PC-9 (cell line): ENCODE measurements around the gene SPR. TPM values are rescaled to one million over a fixed set of nuclear protein-coding genes. Genes with fewer than 3 reads are reported as not detected.
A peak's percentile ranks its signal among the peaks of the same experiment; 100 is the strongest.

ENCODE experiments used
- Bru-seq: library from RNA; stranded (reverse); fragments of 400-500 nt; gene quantifications from one replicate; lab custom pipeline; 2021; lab: Mats Ljungman, UMichigan
- BruChase-seq, 2 experiments: library from RNA; stranded (reverse); fragments of 400-500 nt; gene quantifications; one replicate each; lab custom pipeline; 2021; lab: Mats Ljungman, UMichigan
- BruUV-seq: library from RNA; stranded (reverse); fragments of 400-500 nt; replicated peaks from 2 replicates; lab custom pipeline; 2021; lab: Mats Ljungman, UMichigan
- CTCF ChIA-PET: fragments of 300-600 bp; sonication (Branson Sonifier 250); formaldehyde crosslinking; loops from one replicate; lab custom pipeline; 2022; ENCODE audit warnings: antibody characterized with exemption; lab: Charles Lee
- POLR2A ChIA-PET: fragments of 300-600 bp; sonication (Branson Sonifier 250); formaldehyde crosslinking; loops from one replicate; lab custom pipeline; 2022; ENCODE audit warnings: antibody characterized with exemption; ENCODE audit not compliant: unreplicated experiment; lab: Charles Lee
- DNase-seq, 2 experiments: peaks; one replicate each; pipeline versions ENCODE4 v3.0.0 to v3.0.0-alpha.2; 2015 to 2022; ENCODE audit warnings: mixed read lengths in 1 of 2
- H2AFZ ChIP-seq: fragments of 200-600 bp; sonication (generic); 2 replicates; pipeline ENCODE4 v1.8.1; 2017; ENCODE audit warnings: antibody characterized with exemption
- H3F3A ChIP-seq: fragments of 200-600 bp; sonication (generic); 2 replicates; pipeline ENCODE4 v1.8.1; 2017; ENCODE audit warnings: antibody characterized with exemption, mild to moderate bottlenecking, low read depth; ENCODE audit not compliant: insufficient read depth
- H3K27ac ChIP-seq: fragments of 200-600 bp; sonication (generic); 2 replicates; pipeline ENCODE4 v1.6.1; 2016; ENCODE audit warnings: mixed run types
- H3K27me3 ChIP-seq: fragments of 200-600 bp; sonication (generic); 2 replicates; pipeline ENCODE4 v1.6.1; 2016; ENCODE audit warnings: low read depth, mixed run types; ENCODE audit not compliant: insufficient read depth
- H3K36me3 ChIP-seq: fragments of 200-600 bp; sonication (generic); 2 replicates; pipeline ENCODE4 v1.6.1; 2016; ENCODE audit warnings: low read depth, mixed run types
- H3K4me1 ChIP-seq: fragments of 200-600 bp; sonication (generic); replicated peaks from 2 replicates; pipeline ENCODE4 v1.6.1; 2016; ENCODE audit warnings: mixed run types; ENCODE audit not compliant: insufficient read depth
- H3K4me2 ChIP-seq: fragments of 200-600 bp; sonication (generic); 2 replicates; pipeline ENCODE4 v1.6.1; 2017; ENCODE audit warnings: mixed run types
- H3K4me3 ChIP-seq: fragments of 200-600 bp; sonication (generic); 2 replicates; pipeline ENCODE4 v1.6.1; 2016; ENCODE audit warnings: mixed run types
- H3K79me2 ChIP-seq: fragments of 200-600 bp; sonication (generic); 2 replicates; pipeline ENCODE4 v1.6.1; 2017; ENCODE audit warnings: low read depth, mixed run types
- H3K9me2 ChIP-seq: fragments of 200-600 bp; sonication (generic); 2 replicates; pipeline ENCODE4 v1.8.1; 2017; ENCODE audit warnings: mild to moderate bottlenecking; ENCODE audit not compliant: insufficient read depth
- H3K9me3 ChIP-seq: fragments of 200-600 bp; sonication (generic); 2 replicates; pipeline ENCODE4 v1.8.1; 2016; ENCODE audit warnings: low read depth; ENCODE audit not compliant: insufficient read depth
- H4K20me1 ChIP-seq: fragments of 200-600 bp; sonication (generic); 2 replicates; pipeline ENCODE4 v1.8.1; 2017; ENCODE audit not compliant: insufficient read depth
- EZH2 ChIP-seq: fragments of 200-600 bp; sonication (generic); IDR thresholded peaks from 2 replicates; pipeline ENCODE4 v1.8.0; 2017; ENCODE audit warnings: antibody characterized with exemption, low read depth
- intact Hi-C: fragments of 100-400 bp; cut with micrococcal nuclease; formaldehyde crosslinking; loops from one replicate; pipeline ENCODE4 v1.10.0; 2022; ENCODE audit not compliant: unreplicated experiment
- long read RNA-seq: library from polyadenylated mRNA; stranded (forward); transcript quantifications from one replicate; pipeline ENCODE4 v2.0.0, GENCODE V29; 2022
- total RNA-seq: library from RNA; stranded (reverse); gene quantifications from 2 replicates; pipeline ENCODE4 v1.2.3, GENCODE V29; 2021
- TF ChIP-seq, protein P1 (sequence below): fragments of 200-600 bp; sonication (generic); conservative IDR thresholded peaks from 2 replicates; pipeline ENCODE4 v1.6.1; 2017; ENCODE audit warnings: mixed run types, antibody characterized with exemption, mild to moderate bottlenecking, moderate library complexity

Gene SPR
- total RNA-seq (33.6 and 53.1 TPM in 2 replicates), Bru-seq, nascent RNA (percentile 46 among the genes with signal in this experiment), BruChase-seq, experiment 1, labeled RNA remaining after a 2-hour chase (percentile 52 among the genes with signal in this experiment), BruChase-seq, experiment 2, labeled RNA remaining after a 6-hour chase (percentile 68 among the genes with signal in this experiment)
- long read RNA-seq, transcript SPR-201 (3 exons, 1,480 nt): major isoform, 95 of 101 reads
- long read RNA-seq, partial matches to known transcripts: 4 of 101 reads
- long read RNA-seq, other reads (novel, unspliced or antisense): 1 of 101 reads

DNA sequence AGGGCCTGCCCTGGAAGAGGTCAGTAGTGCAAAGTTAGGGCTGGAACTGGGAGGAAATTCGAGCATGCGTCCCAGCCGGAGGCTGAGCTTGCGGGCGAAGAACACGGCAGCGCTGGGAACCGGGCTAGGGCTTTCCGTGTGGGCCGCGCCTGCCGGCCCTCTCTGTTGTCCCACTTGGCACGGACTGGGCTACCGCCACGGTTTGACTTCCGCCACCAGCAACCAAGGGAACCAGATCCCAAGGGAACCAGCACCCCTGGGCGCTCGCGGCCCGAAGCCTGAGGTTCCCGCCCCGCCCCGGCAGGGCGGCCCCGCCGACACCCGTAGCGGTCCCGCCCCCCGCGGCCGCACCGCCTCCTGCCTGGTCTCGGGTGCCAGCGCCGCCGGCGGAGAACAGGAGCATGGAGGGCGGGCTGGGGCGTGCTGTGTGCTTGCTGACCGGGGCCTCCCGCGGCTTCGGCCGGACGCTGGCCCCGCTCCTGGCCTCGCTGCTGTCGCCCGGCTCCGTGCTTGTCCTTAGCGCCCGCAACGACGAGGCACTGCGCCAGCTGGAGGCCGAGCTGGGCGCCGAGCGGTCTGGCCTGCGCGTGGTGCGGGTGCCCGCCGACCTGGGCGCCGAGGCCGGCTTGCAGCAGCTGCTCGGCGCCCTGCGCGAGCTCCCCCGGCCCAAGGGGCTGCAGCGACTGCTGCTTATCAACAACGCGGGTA lies at the start of gene SPR:
Gene SPR (plus strand): TSS at position 377 of the 708 bp plus-strand sequence. CDS start 25 bp downstream, at position 402.
- POLR2A ChIA-PET: interaction anchor here (0.6 to 0.7 kb wide), 3 partner anchors 98 to 347 kb away, joined by 3 read pairs; partner anchors contain the start of gene CCT7
- TF ChIP-seq, protein P1, sequence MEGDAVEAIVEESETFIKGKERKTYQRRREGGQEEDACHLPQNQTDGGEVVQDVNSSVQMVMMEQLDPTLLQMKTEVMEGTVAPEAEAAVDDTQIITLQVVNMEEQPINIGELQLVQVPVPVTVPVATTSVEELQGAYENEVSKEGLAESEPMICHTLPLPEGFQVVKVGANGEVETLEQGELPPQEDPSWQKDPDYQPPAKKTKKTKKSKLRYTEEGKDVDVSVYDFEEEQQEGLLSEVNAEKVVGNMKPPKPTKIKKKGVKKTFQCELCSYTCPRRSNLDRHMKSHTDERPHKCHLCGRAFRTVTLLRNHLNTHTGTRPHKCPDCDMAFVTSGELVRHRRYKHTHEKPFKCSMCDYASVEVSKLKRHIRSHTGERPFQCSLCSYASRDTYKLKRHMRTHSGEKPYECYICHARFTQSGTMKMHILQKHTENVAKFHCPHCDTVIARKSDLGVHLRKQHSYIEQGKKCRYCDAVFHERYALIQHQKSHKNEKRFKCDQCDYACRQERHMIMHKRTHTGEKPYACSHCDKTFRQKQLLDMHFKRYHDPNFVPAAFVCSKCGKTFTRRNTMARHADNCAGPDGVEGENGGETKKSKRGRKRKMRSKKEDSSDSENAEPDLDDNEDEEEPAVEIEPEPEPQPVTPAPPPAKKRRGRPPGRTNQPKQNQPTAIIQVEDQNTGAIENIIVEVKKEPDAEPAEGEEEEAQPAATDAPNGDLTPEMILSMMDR: no peak
- TF ChIP-seq EZH2: no peak
- H3K27ac ChIP-seq: no peak within 1 kb of the TSS

DNA sequence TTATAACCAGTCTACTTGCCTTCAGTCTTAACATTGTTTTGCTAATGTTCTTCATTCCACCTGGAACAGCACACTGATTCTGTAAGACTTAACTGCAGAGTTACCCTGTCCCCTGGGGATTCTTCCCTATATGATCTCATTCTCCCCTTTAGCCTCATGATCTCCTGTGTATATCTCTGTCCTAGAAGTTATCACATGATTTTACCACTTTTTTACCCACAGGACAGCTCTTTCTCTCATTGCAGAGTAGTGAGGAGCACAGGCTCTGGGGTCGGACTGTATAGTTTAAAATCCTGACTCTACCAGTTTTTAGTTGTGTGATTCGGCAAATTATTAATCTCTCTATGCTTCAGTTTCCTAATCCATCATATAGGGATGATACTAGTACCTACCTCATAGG lies 47.1 kb upstream of the SPR start:
- Histone ChIP-seq H4K20me1 (no peaks in the 10 kb centered on the region), H3K4me1 (no peaks in the 10 kb centered on the region), H3K79me2 (no peaks in the 10 kb centered on the region), H3K4me2 (no peak overlapping the region), H2AFZ (no peak overlapping the region), H3F3A (no peaks in the 10 kb centered on the region), H3K27ac (no peak overlapping the region), H3K9me2 (no peaks in the 10 kb centered on the region), H3K9me3 (no peaks in the 10 kb centered on the region), H3K27me3 (no peaks in the 10 kb centered on the region), H3K36me3 (no peaks in the 10 kb centered on the region), H3K4me3 (no peak overlapping the region)
- no peak for TF ChIP-seq EZH2
- TF ChIP-seq, protein P1: no peak
- intact Hi-C loops: no loop called here
- DNase-seq: no peak
- POLR2A ChIA-PET: interaction anchor here (0.6 kb wide), 1 partner anchor 1288 kb away, joined by 6 read pairs; no protein-coding TSS in a partner anchor
- BruUV-seq: no TSS peak
- CTCF ChIA-PET: no interaction called here

More for the DNA sequence above, at the start of gene SPR:
- Histone ChIP-seq H3K4me1 (peaks cover 21% of the 10 kb centered on the region), H3K9me2 (no peaks in the 10 kb centered on the region), H3K4me3 (peak within 1 kb of the TSS; percentile 85), H3K36me3 (no peaks in the 10 kb centered on the region), H3K79me2 (no peaks in the 10 kb centered on the region), H4K20me1 (peaks cover 14% of the 10 kb centered on the region; the same call in 1 of the 2 replicates), H3K4me2 (peak within 1 kb of the TSS; percentile 90), H3F3A (0 out of 2 replicates have a peak, but pooled peaks cover 4% of the 10 kb centered on the region), H3K27me3 (no peaks in the 10 kb centered on the region), H3K9me3 (no peaks in the 10 kb centered on the region), H2AFZ (peak within 1 kb of the TSS; percentile 96)
- CTCF ChIA-PET: interaction anchor here (1.2 to 1.8 kb wide), 3 partner anchors 11 to 25 kb away, joined by 3 to 10 read pairs (median 6); no protein-coding TSS in a partner anchor
- no TSS peak for BruUV-seq
- peak; percentile 45 to 79 for DNase-seq
- intact Hi-C loops: loop anchor here (1.0 kb wide), 1 partner anchor 116 kb away; no protein-coding TSS in a partner anchor

DNA sequence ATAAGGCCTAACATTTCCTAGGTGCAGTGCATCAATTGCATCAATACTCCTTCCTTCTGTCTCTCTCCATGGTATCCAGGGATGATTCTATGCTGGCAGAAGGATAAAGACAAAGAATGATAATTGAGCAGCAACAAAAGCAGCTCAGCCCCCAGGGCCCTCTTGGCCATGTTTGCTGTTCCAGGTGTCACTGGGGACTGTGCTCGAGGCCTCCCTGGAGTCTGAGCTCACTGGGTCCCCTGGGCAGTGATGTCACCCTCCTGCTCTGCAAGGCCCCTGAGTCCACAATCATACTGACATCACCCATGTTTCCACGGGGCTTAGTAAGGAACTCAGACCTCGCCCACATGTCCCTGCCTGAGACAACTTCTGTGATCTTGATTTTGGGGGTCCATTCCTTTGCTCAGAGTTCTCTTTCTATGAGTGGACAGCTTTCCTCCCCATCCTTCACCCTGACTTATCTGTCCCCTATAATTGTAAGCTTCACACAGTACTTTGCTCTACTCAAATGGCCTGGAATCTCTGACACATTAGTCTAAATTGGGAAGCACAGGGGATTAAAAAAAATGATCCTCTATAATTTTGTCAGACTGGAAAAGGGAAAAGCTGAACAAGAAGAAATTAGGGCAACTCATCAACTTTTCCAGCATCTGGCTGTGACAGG lies 45.6 kb upstream of the SPR start:
- Histone ChIP-seq H3K9me3 (no peaks in the 10 kb centered on the region), H3K79me2 (no peaks in the 10 kb centered on the region), H3K36me3 (no peaks in the 10 kb centered on the region), H3K27me3 (no peaks in the 10 kb centered on the region), H3K4me1 (no peaks in the 10 kb centered on the region), H3K4me3 (no peak overlapping the region), H3K4me2 (no peak overlapping the region), H2AFZ (no peak overlapping the region), H3F3A (no peaks in the 10 kb centered on the region), H4K20me1 (no peaks in the 10 kb centered on the region), H3K9me2 (no peaks in the 10 kb centered on the region), H3K27ac (no peak overlapping the region)
- CTCF ChIA-PET: no interaction called here
- BruUV-seq: no TSS peak
- intact Hi-C loops: no loop called here
- DNase-seq: no peak
- TF ChIP-seq EZH2: no peak
- TF ChIP-seq, protein P1: no peak
- POLR2A ChIA-PET: no interaction called here
